Neural progenitor cell (in vitro differentiated cells): ENCODE results near the gene MAGI3. TPM values are rescaled to one million over a fixed set of nuclear protein-coding genes. Genes with fewer than 3 reads are reported as not detected.
"Not testable (repeated sequence)": the region's sequence is repeated elsewhere in the genome, so short reads cannot be mapped to it uniquely, and the experiment has no call there.

ENCODE experiments used
- DNase-seq: peaks from one replicate; pipeline ENCODE4 v3.0.0-alpha.2; 2016; ENCODE audit warnings: low spot score
- H2AFZ ChIP-seq: fragments of 200-600 bp; sonication (generic); replicated peaks from 2 replicates; pipeline ENCODE4 v1.6.1; 2016; ENCODE audit warnings: antibody characterized with exemption
- H3F3A ChIP-seq: fragments of 200-600 bp; sonication (generic); 2 replicates; pipeline ENCODE4 v1.6.1; 2016; ENCODE audit warnings: antibody characterized with exemption, low read depth
- H3K27ac ChIP-seq: fragments of 200-600 bp; sonication (generic); 2 replicates; pipeline ENCODE4 v1.5.1; 2016; ENCODE audit warnings: mild to moderate bottlenecking
- H3K27me3 ChIP-seq: fragments of 200-600 bp; sonication (generic); 2 replicates; pipeline ENCODE4 v1.6.1; 2016; ENCODE audit warnings: mild to moderate bottlenecking, moderate library complexity
- H3K36me3 ChIP-seq: fragments of 200-600 bp; sonication (generic); 2 replicates; pipeline ENCODE4 v1.5.1; 2016
- H3K4me1 ChIP-seq: fragments of 200-600 bp; sonication (generic); 2 replicates; pipeline ENCODE4 v1.6.1; 2016; ENCODE audit warnings: mixed run types
- H3K4me2 ChIP-seq: fragments of 200-600 bp; sonication (generic); 2 replicates; pipeline ENCODE4 v1.6.1; 2016
- H3K4me3 ChIP-seq: fragments of 200-600 bp; sonication (generic); 2 replicates; pipeline ENCODE4 v1.5.1; 2016
- H3K79me2 ChIP-seq: fragments of 200-600 bp; sonication (generic); 2 replicates; pipeline ENCODE4 v1.6.1; 2016; ENCODE audit warnings: low read depth
- H3K9ac ChIP-seq: fragments of 200-600 bp; sonication (generic); 2 replicates; pipeline ENCODE4 v1.6.1; 2016
- H3K9me3 ChIP-seq: fragments of 200-600 bp; sonication (generic); 2 replicates; pipeline ENCODE4 v1.5.1; 2016; ENCODE audit warnings: low read depth
- H4K20me1 ChIP-seq: fragments of 200-600 bp; sonication (generic); 2 replicates; pipeline ENCODE4 v1.6.1; 2016; ENCODE audit warnings: low read depth
- H3K27ac Mint-ChIP-seq: 3 replicates; pipeline ENCODE4 v1.8.0; 2021; ENCODE audit warnings: mixed read lengths
- H3K27me3 Mint-ChIP-seq: 2 replicates; pipeline ENCODE4 v1.8.0; 2022; ENCODE audit warnings: low read depth, mild to moderate bottlenecking, inconsistent platforms, moderate library complexity, mixed read lengths; ENCODE audit not compliant: insufficient read depth
- H3K36me3 Mint-ChIP-seq: 3 replicates; pipeline ENCODE4 v1.8.0; 2021; ENCODE audit warnings: mixed read lengths
- H3K4me1 Mint-ChIP-seq: 3 replicates; pipeline ENCODE4 v1.8.0; 2021; ENCODE audit warnings: mixed read lengths
- H3K4me3 Mint-ChIP-seq: 3 replicates; pipeline ENCODE4 v1.8.0; 2021; ENCODE audit warnings: mild to moderate bottlenecking, moderate library complexity, mixed read lengths
- H3K9me3 Mint-ChIP-seq: 3 replicates; pipeline ENCODE4 v1.8.0; 2020; ENCODE audit warnings: mixed read lengths
- EZH2 ChIP-seq: fragments of 200-600 bp; sonication (generic); IDR thresholded peaks from 2 replicates; pipeline ENCODE4 v1.6.1; 2017; ENCODE audit warnings: antibody characterized with exemption, mild to moderate bottlenecking, moderate library complexity
- EZH2phosphoT487 ChIP-seq: fragments of 200-600 bp; sonication (generic); IDR thresholded peaks from 2 replicates; pipeline ENCODE4 v1.6.1; 2017; ENCODE audit warnings: antibody characterized with exemption
- total RNA-seq: library from RNA; depleted of rRNA; stranded (reverse); fragments of >200 nt; gene quantifications from 2 replicates; pipeline ENCODE4 v1.2.3, GENCODE V29; 2015; ENCODE audit warnings: low replicate concordance
- TF ChIP-seq, protein P1 (sequence below): fragments of 200-600 bp; sonication (generic); IDR thresholded peaks from 2 replicates; pipeline ENCODE4 v1.5.1; 2017; ENCODE audit warnings: antibody characterized with exemption, mild to moderate bottlenecking

MAGI3 gene
- total RNA-seq, 1 donor from 2014 or later, result 26.9 TPM

DNA sequence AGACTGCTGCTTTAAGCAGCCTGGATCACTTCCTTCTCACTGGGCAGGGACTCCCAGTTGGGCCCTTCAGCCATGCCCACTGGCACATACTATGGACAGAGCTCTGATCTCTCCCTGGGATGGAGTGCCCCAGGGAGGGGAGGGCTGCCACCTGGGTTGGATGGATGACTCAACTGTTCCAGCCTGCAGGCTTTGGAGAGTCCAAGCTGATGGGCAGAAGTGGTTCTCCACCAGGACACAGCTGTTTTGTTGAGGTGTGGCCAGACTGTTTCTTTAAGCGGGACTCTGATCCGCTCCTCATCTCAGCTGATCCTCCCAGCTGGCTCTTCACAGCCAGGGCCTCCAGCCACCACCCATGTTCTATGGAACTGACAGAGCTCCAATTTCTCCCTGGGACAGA is 166.9 kb downstream of the MAGI3 start:
- Histone ChIP-seq H3K27me3 (no peaks in the 10 kb centered on the region), H4K20me1 (no peaks in the 10 kb centered on the region), H2AFZ (no peak overlapping the region), H3F3A (no peaks in the 10 kb centered on the region), H3K4me2 (no peak overlapping the region), H3K27ac (no peak overlapping the region), H3K79me2 (no peaks in the 10 kb centered on the region), H3K36me3 (no peaks in the 10 kb centered on the region), H3K4me3 (no peak overlapping the region), H3K9ac (no peak overlapping the region), H3K4me1 (no peaks in the 10 kb centered on the region), H3K9me3 (no peaks in the 10 kb centered on the region)
- TF ChIP-seq EZH2phosphoT487 (no peak), EZH2 (no peak)
- TF ChIP-seq, protein P1, sequence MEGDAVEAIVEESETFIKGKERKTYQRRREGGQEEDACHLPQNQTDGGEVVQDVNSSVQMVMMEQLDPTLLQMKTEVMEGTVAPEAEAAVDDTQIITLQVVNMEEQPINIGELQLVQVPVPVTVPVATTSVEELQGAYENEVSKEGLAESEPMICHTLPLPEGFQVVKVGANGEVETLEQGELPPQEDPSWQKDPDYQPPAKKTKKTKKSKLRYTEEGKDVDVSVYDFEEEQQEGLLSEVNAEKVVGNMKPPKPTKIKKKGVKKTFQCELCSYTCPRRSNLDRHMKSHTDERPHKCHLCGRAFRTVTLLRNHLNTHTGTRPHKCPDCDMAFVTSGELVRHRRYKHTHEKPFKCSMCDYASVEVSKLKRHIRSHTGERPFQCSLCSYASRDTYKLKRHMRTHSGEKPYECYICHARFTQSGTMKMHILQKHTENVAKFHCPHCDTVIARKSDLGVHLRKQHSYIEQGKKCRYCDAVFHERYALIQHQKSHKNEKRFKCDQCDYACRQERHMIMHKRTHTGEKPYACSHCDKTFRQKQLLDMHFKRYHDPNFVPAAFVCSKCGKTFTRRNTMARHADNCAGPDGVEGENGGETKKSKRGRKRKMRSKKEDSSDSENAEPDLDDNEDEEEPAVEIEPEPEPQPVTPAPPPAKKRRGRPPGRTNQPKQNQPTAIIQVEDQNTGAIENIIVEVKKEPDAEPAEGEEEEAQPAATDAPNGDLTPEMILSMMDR, result no peak
- no peak overlapping the region for H3K27ac Mint-ChIP-seq
- peaks cover 33% of the 10 kb centered on the region for H3K36me3 Mint-ChIP-seq
- no peak for DNase-seq
- no peaks in the 10 kb centered on the region for H3K4me1 Mint-ChIP-seq
- no peaks in the 10 kb centered on the region for H3K27me3 Mint-ChIP-seq
- H3K4me3 Mint-ChIP-seq, result no peak overlapping the region
- H3K9me3 Mint-ChIP-seq, result peaks cover 24% of the 10 kb centered on the region

DNA sequence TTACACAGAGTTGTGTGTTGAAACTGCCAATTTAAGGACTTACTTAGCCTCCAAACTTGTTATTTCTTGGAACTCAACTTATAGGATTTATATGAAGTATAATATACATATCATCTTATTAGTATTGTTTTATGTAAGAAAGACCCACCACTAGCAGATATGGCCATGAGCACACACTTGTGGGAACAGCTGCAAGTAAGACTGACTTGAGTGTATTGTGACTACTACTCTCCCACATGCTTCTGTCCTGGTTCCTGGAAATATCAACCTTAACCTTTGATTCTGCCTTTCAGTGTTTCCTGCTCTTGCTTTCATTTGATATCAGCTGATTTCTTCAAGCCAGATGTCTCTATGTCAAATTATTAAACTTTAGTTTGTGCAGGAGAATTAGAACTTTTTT is 175.3 kb downstream of the MAGI3 start:
- TF ChIP-seq, protein P1, result no peak
- TF ChIP-seq EZH2phosphoT487 (no peak), EZH2 (no peak)
- peaks cover 7% of the 10 kb centered on the region for H3K9me3 ChIP-seq
- H3K27me3 Mint-ChIP-seq, result no peaks in the 10 kb centered on the region

DNA sequence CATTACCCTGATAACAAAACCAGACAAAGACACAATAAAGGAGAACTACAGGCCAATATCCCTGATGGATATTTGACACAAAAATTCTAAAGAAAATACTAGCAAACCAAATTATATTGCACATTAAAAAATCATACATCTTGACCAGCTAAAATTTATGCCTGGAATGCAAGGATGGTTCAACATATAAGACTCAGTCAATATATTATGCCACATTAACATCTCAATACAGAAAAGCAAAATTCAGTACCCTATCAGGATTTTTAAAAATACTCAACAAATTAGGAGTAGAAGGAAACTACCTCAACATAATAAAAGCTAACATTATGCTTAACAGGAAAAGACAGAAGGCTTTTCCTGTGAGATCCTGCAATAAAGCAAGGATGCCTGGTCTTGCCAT is 177.1 kb downstream of the MAGI3 start:
- Mint-ChIP-seq H3K9me3 (peaks cover 25% of the 10 kb centered on the region), H3K27me3 (no peaks in the 10 kb centered on the region), H3K27ac (no peak overlapping the region), H3K4me3 (no peak overlapping the region), H3K4me1 (no peaks in the 10 kb centered on the region), H3K36me3 (peaks cover 20% of the 10 kb centered on the region)
- H3K9ac ChIP-seq, result no peak overlapping the region
- no peaks in the 10 kb centered on the region for H4K20me1 ChIP-seq
- H3K36me3 ChIP-seq, result peaks cover 7% of the 10 kb centered on the region
- H3K27me3 ChIP-seq, result no peaks in the 10 kb centered on the region
- H2AFZ ChIP-seq, result no peak overlapping the region
- no peaks in the 10 kb centered on the region for H3K79me2 ChIP-seq
- no peak for TF ChIP-seq EZH2
- no peak for TF ChIP-seq EZH2phosphoT487
- TF ChIP-seq, protein P1, result no peak
- no peak overlapping the region for H3K4me2 ChIP-seq
- no peak overlapping the region for H3K4me3 ChIP-seq
- peaks cover 7% of the 10 kb centered on the region for H3K9me3 ChIP-seq
- DNase-seq, result no peak
- H3F3A ChIP-seq, result no peaks in the 10 kb centered on the region
- H3K27ac ChIP-seq, result no peak overlapping the region
- no peaks in the 10 kb centered on the region for H3K4me1 ChIP-seq

More for the DNA sequence above, 175.3 kb downstream of the MAGI3 start:
- H3K27ac ChIP-seq, result no peak overlapping the region
- H3K4me3 ChIP-seq, result no peak overlapping the region
- H3K79me2 ChIP-seq, result no peaks in the 10 kb centered on the region
- no peak overlapping the region for H3K27ac Mint-ChIP-seq
- no peaks in the 10 kb centered on the region for H4K20me1 ChIP-seq
- H2AFZ ChIP-seq, result no peak overlapping the region
- no peaks in the 10 kb centered on the region for H3F3A ChIP-seq
- peaks cover 15% of the 10 kb centered on the region for H3K9me3 Mint-ChIP-seq
- no peak for DNase-seq
- no peaks in the 10 kb centered on the region for H3K4me1 ChIP-seq
- no peak overlapping the region for H3K4me2 ChIP-seq
- peaks cover 16% of the 10 kb centered on the region for H3K36me3 Mint-ChIP-seq
- H3K4me3 Mint-ChIP-seq, result no peak overlapping the region
- peaks cover 7% of the 10 kb centered on the region for H3K36me3 ChIP-seq
- H3K27me3 ChIP-seq, result no peaks in the 10 kb centered on the region
- H3K9ac ChIP-seq, result no peak overlapping the region
- no peaks in the 10 kb centered on the region for H3K4me1 Mint-ChIP-seq

DNA sequence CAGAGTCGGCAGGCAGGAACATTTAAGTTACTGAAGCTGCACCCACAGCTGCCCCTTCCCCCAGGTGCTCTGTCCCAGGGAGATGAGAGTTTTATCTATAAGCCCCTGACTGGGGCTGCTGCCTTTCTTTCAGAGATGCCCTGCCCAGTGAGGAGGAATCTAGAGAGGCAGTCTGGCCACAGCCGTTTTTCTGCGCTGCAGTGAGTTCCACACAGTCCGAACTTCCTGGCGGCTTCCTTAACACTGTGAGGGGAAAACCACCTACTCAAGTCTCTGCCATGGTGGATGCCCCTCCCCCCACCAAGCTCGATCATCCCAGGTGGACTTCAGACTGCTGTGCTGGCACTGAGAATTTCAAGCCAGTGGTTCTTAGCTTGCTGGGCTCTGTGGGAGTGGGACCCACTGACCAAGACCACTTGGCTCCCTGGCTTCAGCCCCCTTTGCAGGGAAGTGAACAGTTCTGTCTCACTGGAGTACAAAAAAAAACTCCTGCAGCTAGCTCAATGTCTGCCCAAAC is 185.5 kb downstream of the MAGI3 start:
- H3K27ac ChIP-seq, H3K4me2 ChIP-seq, H3K27me3 Mint-ChIP-seq, H4K20me1 ChIP-seq, H3K27ac Mint-ChIP-seq, H3F3A ChIP-seq, H3K27me3 ChIP-seq, H3K4me1 ChIP-seq, H3K9me3 ChIP-seq, H3K4me3 ChIP-seq, DNase-seq, H3K79me2 ChIP-seq, H2AFZ ChIP-seq, H3K9ac ChIP-seq, H3K36me3 ChIP-seq, H3K36me3 Mint-ChIP-seq, H3K4me1 Mint-ChIP-seq, H3K4me3 Mint-ChIP-seq: not testable (repeated sequence)
- peaks cover 21% of the 10 kb centered on the region for H3K9me3 Mint-ChIP-seq
